CD4-positive, CD25-positive, alpha-beta regulatory T cell (primary cell): ENCODE data around the gene DSCAM. TPM values are rescaled to one million over a fixed set of nuclear protein-coding genes. Genes with fewer than 3 reads are reported as not detected.
A peak's percentile ranks its signal among the peaks of the same experiment; 100 is the strongest.

Experiments
- ATAC-seq, 2 donors: fragments of 150-1000 bp; cut with Tn5 transposase; one replicate each; pipeline ENCODE4 v1.10.0; 2021; ENCODE audit warnings: low read depth in 2 of 2, moderate number of reproducible peaks in 2 of 2, moderate library complexity in 1 of 2
- DNase-seq, 3 donors: peaks; one replicate each; pipeline versions ENCODE4 v3.0.0 to v3.0.0-alpha.2; 2012 to 2022; ENCODE audit warnings: mixed read lengths in 1 of 3
- H3K27ac ChIP-seq: one replicate; pipeline ENCODE4 v1.7.0; 2013; ENCODE audit warnings: mild to moderate bottlenecking, low read length; ENCODE audit not compliant: insufficient read depth, poor library complexity, severe bottlenecking
- H3K27me3 ChIP-seq: one replicate; pipeline ENCODE4 v1.7.0; 2013; ENCODE audit warnings: low read length; ENCODE audit not compliant: control insufficient read depth, insufficient read depth
- H3K36me3 ChIP-seq: one replicate; pipeline ENCODE4 v1.7.0; 2013; ENCODE audit warnings: mild to moderate bottlenecking, low read length, moderate library complexity; ENCODE audit not compliant: control insufficient read depth, insufficient read depth
- H3K4me1 ChIP-seq: 2 replicates; pipeline ENCODE4 v1.7.0; 2013; ENCODE audit warnings: mild to moderate bottlenecking, low read length; ENCODE audit not compliant: insufficient read depth, control insufficient read depth, poor library complexity, severe bottlenecking
- H3K4me3 ChIP-seq: one replicate; pipeline ENCODE4 v1.7.0; 2013; ENCODE audit warnings: low read depth, mild to moderate bottlenecking, low read length, moderate library complexity
- H3K9me3 ChIP-seq, 2 experiments: 1 replicate in 1 of 2; 2 replicates in 1 of 2; pipeline ENCODE4 v1.7.0; 2013; ENCODE audit warnings: low read length in 2 of 2, mild to moderate bottlenecking in 1 of 2, moderate library complexity in 1 of 2; ENCODE audit not compliant: control insufficient read depth in 2 of 2
- H3K27ac Mint-ChIP-seq, 3 donors: one replicate each; pipeline ENCODE4 v1.8.0; 2020 to 2022; ENCODE audit warnings: mild to moderate bottlenecking in 3 of 3, mixed read lengths in 3 of 3, moderate library complexity in 2 of 3
- H3K27me3 Mint-ChIP-seq: one replicate; pipeline ENCODE4 v1.8.0; 2022; ENCODE audit warnings: mild to moderate bottlenecking, mixed read lengths
- H3K36me3 Mint-ChIP-seq: one replicate; pipeline ENCODE4 v1.8.0; 2020; ENCODE audit warnings: mixed read lengths
- H3K4me1 Mint-ChIP-seq, 4 donors: one replicate each; pipeline ENCODE4 v1.8.0; 2020 to 2022; ENCODE audit warnings: mixed read lengths in 4 of 4, mild to moderate bottlenecking in 1 of 4
- H3K4me3 Mint-ChIP-seq, 4 donors: one replicate each; pipeline ENCODE4 v1.8.0; 2020 to 2022; ENCODE audit warnings: mild to moderate bottlenecking in 4 of 4, mixed read lengths in 4 of 4, moderate library complexity in 3 of 4
- H3K9me3 Mint-ChIP-seq, 7 donors: one replicate each; pipeline ENCODE4 v1.8.0; 2020 to 2022; ENCODE audit warnings: mixed read lengths in 7 of 7, mild to moderate bottlenecking in 3 of 7, moderate library complexity in 2 of 7
- polyA plus RNA-seq, 4 donors: library from polyadenylated mRNA; unstranded; fragments of 300-500 nt; fragmentation: Illumina TruSeq; gene quantifications; one replicate each; pipeline ENCODE4 v1.2.3, GENCODE V29; 2021
- total RNA-seq: library from RNA; stranded (reverse); gene quantifications from one replicate; pipeline ENCODE4 v1.2.3, GENCODE V29; 2022

The DSCAM gene
- total and polyA plus RNA-seq, 5 donors from 2014 or later: not detected

DNA sequence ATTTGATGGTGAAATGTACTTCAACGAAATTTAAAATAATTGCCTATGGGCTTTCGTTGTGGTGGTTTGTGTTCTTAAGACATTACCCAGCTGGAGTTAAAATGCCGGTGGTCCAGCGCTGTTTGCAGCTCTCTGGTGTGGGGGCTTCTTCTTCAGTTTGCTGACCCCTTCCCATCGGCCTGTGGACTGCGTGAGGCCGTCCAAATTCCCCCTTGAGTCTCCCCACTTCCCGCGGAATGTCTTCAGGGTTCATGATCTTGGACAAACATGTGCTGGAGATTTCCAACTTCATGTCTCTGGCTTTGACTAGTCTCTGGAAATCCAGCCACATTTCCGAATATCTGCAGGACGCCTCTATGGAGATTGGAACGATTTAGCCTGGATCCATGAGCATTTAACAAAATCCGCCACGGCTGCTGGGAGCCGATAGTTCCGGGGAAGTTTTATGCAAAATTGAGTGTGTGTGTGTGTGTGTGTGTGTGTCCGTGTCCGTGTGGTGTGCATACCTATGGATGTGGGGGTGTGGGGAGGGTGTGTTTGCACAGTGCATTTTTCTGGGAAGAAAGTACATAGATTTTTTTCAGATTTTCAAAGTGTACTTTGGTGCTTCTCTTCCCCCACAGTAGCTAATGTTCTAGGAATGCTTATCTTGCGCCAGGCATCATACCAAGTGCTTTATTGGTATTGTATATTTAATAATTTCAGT lies 862.5 kb downstream of the DSCAM start:
- DNase-seq (no peak), ATAC-seq (no peak)
- no peak overlapping the region for H3K4me3 ChIP-seq
- peaks cover 0 to 3% (median 0%) of the 10 kb centered on the region in 7 donors for H3K9me3 Mint-ChIP-seq
- H3K27ac Mint-ChIP-seq: peak overlapping the region in 1 of 3 donors; percentile 55
- H3K27me3 ChIP-seq: no peaks in the 10 kb centered on the region
- H3K36me3 ChIP-seq: no peaks in the 10 kb centered on the region
- no peak overlapping the region for H3K27ac ChIP-seq
- H3K4me1 ChIP-seq: no peaks in the 10 kb centered on the region
- H3K36me3 Mint-ChIP-seq: no peaks in the 10 kb centered on the region
- no peaks in the 10 kb centered on the region for H3K27me3 Mint-ChIP-seq
- no peak overlapping the region for H3K4me3 Mint-ChIP-seq
- peaks cover 0 to 4% (median 0%) of the 10 kb centered on the region in 4 donors for H3K4me1 Mint-ChIP-seq
- no peaks in the 10 kb centered on the region for H3K9me3 ChIP-seq

DNA sequence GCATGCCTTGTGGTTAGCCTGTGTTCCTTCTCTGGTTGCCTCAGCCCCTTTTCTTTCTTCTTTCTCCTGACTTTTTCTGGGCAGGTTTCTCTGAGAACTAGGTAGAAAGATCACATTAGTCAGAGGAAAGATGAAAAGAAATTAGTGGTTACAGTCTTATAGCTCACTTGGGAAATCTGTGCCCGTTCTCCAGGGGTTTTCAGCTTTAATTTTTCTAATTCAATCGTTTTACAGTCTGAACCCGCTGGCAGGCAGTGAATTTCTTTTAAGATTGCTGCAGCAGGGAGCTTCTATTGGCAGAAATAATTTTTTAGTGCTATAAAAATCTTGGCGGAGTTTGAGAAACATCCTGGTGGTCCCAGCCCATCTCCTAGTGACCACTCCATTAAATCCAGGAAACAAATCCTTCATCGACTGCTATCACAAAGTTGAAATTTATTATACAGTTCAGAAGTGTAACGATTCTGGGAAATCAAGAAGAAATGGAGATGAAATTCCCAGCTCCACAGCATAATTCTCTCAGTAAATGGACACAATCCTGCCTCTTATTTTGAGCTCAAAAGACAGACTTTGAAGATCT lies 866.6 kb downstream of the DSCAM start:
- peaks cover 0 to 4% (median 0%) of the 10 kb centered on the region in 4 donors for H3K4me1 Mint-ChIP-seq
- no peaks in the 10 kb centered on the region for H3K27me3 Mint-ChIP-seq

DNA sequence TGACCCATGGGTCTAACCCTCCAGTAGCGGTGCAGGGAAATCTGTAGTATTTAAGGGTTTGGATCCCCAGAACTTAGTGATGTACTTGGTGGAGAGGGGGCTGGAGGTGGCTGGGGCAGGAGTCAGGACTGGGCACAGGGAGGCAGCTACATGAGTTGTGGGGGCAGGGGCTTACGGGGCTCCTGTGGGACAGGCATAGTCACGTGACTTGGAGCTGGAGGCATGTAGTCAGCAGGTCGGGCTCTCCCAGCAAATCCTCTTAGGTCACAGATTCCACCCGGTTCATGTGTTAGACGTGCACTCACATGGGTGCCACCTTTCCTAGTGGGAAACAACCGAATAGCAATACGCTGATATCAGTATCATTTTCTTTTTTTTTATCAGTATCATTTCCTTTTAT lies 867.6 kb downstream of the DSCAM start:
- H3K36me3 Mint-ChIP-seq: no peaks in the 10 kb centered on the region
- no peak overlapping the region for H3K4me3 ChIP-seq
- no peak for ATAC-seq
- no peaks in the 10 kb centered on the region for H3K4me1 ChIP-seq
- no peaks in the 10 kb centered on the region for H3K27me3 ChIP-seq
- no peak overlapping the region for H3K4me3 Mint-ChIP-seq
- H3K27ac ChIP-seq: no peak overlapping the region
- no peak overlapping the region for H3K27ac Mint-ChIP-seq
- no peaks in the 10 kb centered on the region for H3K36me3 ChIP-seq
- H3K27me3 Mint-ChIP-seq: no peaks in the 10 kb centered on the region
- no peak for DNase-seq
- H3K9me3 Mint-ChIP-seq: peaks cover 0 to 13% (median 4%) of the 10 kb centered on the region in 7 donors
- H3K4me1 Mint-ChIP-seq: peaks cover 0 to 4% (median 0%) of the 10 kb centered on the region in 4 donors
- no peaks in the 10 kb centered on the region for H3K9me3 ChIP-seq

More for the DNA sequence above, 866.6 kb downstream of the DSCAM start:
- H3K9me3 Mint-ChIP-seq: peaks cover 0 to 13% (median 4%) of the 10 kb centered on the region in 7 donors
- H3K4me3 ChIP-seq: no peak overlapping the region
- no peaks in the 10 kb centered on the region for H3K36me3 ChIP-seq
- H3K9me3 ChIP-seq: no peaks in the 10 kb centered on the region
- no peak overlapping the region for H3K27ac Mint-ChIP-seq
- H3K27me3 ChIP-seq: no peaks in the 10 kb centered on the region
- H3K36me3 Mint-ChIP-seq: no peaks in the 10 kb centered on the region
- no peaks in the 10 kb centered on the region for H3K4me1 ChIP-seq
- H3K27ac ChIP-seq: no peak overlapping the region
- no peak overlapping the region for H3K4me3 Mint-ChIP-seq
- DNase-seq: no peak
- no peak for ATAC-seq

DNA sequence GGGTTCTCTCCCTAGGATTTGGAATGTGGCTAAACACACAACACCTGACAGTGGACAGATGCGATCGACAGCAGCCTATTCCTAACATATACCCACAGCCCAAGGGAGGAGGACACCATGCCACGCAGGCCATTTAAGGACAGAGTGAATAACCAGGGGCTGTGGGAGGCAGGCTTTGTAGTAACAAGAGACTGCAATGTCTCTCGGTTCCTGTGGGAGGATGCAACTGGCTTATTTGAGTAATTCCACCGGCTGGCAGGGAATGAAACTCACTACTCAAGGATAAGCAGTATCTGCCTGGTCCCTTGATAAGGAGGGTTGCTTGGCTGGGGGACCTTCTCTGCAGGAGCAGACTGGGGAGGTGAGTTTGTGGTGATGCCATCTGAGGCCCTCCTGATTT lies 870.2 kb downstream of the DSCAM start:
- H3K36me3 Mint-ChIP-seq: no peaks in the 10 kb centered on the region
- H3K4me3 Mint-ChIP-seq: no peak overlapping the region
- peaks cover 0 to 1% of the 10 kb centered on the region in 2 experiments for H3K9me3 ChIP-seq
- peaks cover 0 to 4% (median 0%) of the 10 kb centered on the region in 4 donors for H3K4me1 Mint-ChIP-seq
- H3K27ac ChIP-seq: no peak overlapping the region
- no peak for DNase-seq
- H3K9me3 Mint-ChIP-seq: peaks cover 0 to 13% (median 4%) of the 10 kb centered on the region in 7 donors
- H3K27me3 ChIP-seq: no peaks in the 10 kb centered on the region
- no peaks in the 10 kb centered on the region for H3K4me1 ChIP-seq
- no peak overlapping the region for H3K27ac Mint-ChIP-seq
- no peaks in the 10 kb centered on the region for H3K36me3 ChIP-seq
- H3K4me3 ChIP-seq: no peak overlapping the region
- ATAC-seq: no peak
- H3K27me3 Mint-ChIP-seq: no peaks in the 10 kb centered on the region

DNA sequence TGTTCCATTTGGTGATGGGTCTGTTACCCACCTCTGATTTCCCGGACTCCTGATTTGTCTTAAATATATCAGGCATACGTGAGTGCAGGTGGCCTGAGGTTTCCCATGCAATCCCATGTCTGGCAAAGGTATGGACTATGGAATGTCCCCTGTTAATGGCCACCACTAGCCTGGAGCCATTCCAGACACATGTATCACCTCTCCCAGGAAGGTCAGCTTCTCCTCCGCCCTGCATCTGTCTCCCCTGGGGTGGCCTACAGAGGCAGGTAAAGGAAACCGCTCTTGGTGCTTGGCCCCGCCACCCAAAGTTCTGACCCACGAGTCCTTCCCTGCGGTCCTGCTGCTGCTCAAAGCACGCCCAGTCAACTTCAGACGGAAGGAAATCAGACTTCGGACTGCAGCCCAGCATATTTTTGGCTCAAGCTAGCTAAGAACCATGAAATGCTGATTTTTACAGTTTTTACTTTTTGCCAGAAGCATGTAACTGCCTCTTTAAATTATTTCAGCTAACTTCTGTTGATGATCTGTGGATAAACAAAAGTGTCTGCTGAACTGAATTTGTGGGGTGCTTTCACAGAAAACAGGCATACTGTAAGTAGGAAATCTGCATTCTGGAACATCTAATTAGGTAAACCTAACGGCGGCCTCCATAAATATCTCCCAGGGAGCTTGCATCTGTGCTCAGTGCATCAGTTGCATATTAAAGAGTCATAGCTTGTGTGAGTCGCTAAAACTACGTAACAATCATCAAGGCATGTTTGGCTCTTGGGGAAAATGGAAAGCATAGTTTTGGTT lies 873.8 kb downstream of the DSCAM start:
- no peak overlapping the region for H3K27ac Mint-ChIP-seq
- H3K9me3 Mint-ChIP-seq: peaks cover 0 to 12% (median 2%) of the 10 kb centered on the region in 7 donors
- ATAC-seq: no peak
- no peak overlapping the region for H3K27ac ChIP-seq
- H3K27me3 ChIP-seq: no peaks in the 10 kb centered on the region
- H3K9me3 ChIP-seq: peaks cover 0 to 1% of the 10 kb centered on the region in 2 experiments
- no peak overlapping the region for H3K4me3 ChIP-seq
- no peaks in the 10 kb centered on the region for H3K27me3 Mint-ChIP-seq
- no peaks in the 10 kb centered on the region for H3K36me3 Mint-ChIP-seq
- no peaks in the 10 kb centered on the region for H3K4me1 ChIP-seq
- DNase-seq: no peak
- H3K4me3 Mint-ChIP-seq: no peak overlapping the region
- H3K4me1 Mint-ChIP-seq: no peaks in the 10 kb centered on the region
- H3K36me3 ChIP-seq: no peaks in the 10 kb centered on the region

DNA sequence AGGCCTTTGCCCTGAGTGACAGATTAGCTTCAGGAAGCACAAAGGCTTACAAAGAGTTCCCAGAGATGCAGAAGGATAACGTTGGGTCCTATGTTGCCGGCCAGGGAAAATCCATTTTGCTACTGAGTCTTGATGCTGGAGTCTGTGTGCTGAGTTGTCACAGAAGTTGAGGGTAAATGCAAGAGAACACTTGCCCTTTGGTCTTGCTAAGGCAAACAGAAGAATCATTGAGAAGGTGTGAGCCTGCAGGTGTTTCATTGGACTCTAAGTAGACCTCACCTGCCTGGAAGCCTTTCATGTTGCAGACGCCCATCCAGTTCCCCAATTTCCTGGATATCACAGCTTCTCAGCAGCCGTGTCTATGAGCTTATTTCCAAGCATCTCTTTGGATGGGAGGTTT lies 874.5 kb downstream of the DSCAM start:
- no peak overlapping the region for H3K4me3 ChIP-seq
- no peaks in the 10 kb centered on the region for H3K27me3 ChIP-seq
- DNase-seq: no peak
- Mint-ChIP-seq H3K4me3 (no peak overlapping the region), H3K27ac (no peak overlapping the region), H3K27me3 (no peaks in the 10 kb centered on the region), H3K9me3 (peaks cover 0 to 14% (median 3%) of the 10 kb centered on the region in 7 donors), H3K36me3 (no peaks in the 10 kb centered on the region), H3K4me1 (no peaks in the 10 kb centered on the region)
- H3K36me3 ChIP-seq: no peaks in the 10 kb centered on the region
- no peaks in the 10 kb centered on the region for H3K4me1 ChIP-seq
- H3K27ac ChIP-seq: no peak overlapping the region
- H3K9me3 ChIP-seq: peaks cover 0 to 1% of the 10 kb centered on the region in 2 experiments
- no peak for ATAC-seq

DNA sequence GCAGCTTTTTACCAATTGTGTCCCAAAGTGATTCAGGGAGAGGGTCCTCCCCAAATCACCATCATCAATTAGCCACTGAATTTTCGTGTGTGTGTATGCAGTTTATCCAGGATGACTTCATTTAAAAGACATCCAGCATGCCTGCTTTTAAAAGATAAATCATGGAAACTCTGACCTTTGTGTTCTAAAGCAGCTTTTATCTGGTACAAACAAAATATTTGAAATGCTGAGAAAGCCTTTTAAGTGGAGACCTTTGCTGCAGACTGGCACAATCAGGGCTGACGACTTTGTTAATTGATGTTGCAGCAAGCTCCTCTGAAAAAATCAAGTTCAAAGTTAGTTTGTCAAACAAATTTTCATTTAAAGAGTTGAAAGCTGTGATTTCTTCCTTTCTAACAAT lies 875.0 kb downstream of the DSCAM start:
- Mint-ChIP-seq H3K9me3 (peaks cover 0 to 14% (median 5%) of the 10 kb centered on the region in 7 donors), H3K4me1 (no peaks in the 10 kb centered on the region), H3K27me3 (no peaks in the 10 kb centered on the region), H3K4me3 (no peak overlapping the region), H3K36me3 (no peaks in the 10 kb centered on the region), H3K27ac (no peak overlapping the region)
- DNase-seq (no peak), ATAC-seq (no peak)
- H3K36me3 ChIP-seq: no peaks in the 10 kb centered on the region
- no peak overlapping the region for H3K4me3 ChIP-seq
- no peak overlapping the region for H3K27ac ChIP-seq
- peaks cover 0 to 1% of the 10 kb centered on the region in 2 experiments for H3K9me3 ChIP-seq
- H3K27me3 ChIP-seq: no peaks in the 10 kb centered on the region
- H3K4me1 ChIP-seq: no peaks in the 10 kb centered on the region
